ENCODE data around the gene GRID1. TPM values are rescaled to one million over a fixed set of nuclear protein-coding genes. Genes with fewer than 3 reads are reported as not detected.

Gene GRID1
- total and polyA plus RNA-seq, 9 of the 15 experiments (the other 6 are each of a cell fraction or from before 2014, with no cell fraction given): 0.01 to 7.2 (median 1.2) TPM

DNA sequence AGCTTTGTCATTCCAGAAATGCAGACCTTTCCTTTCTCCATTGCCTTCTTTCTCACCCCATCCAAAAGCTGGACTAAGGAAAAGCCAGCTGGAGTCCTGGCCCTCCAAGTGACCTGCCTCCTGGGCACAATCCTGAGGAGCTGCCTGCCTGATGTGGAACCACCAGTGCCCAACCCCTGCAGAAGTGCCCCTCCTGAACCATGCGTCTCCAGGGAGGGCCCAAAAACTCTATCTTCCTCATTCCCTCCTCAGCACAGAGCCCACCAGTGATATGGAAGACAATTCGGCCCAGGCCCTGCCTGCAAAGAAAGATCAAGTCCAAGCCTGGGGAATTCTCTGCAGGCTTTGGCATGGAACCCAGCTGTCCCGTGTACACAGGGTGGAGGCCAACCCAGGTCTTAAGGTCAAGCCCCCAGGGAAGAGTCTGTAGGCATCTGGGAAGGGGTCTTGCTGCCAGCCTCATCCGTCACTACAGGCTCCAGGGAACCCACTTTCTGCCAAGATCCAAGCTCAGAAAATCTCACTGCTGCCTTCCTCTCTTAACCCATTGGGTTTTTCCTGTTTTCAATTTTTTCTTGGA lies 3.5 kb upstream of the GRID1 start:
- CTCF ChIA-PET (ENCODE audit: low intra/inter-chr PET ratio): no interaction called here
- FAIRE-seq: no peak
- POLR2A ChIA-PET: no interaction called here

More for the DNA sequence above, 3.5 kb upstream of the GRID1 start:
- Histone ChIP-seq H3K36me3 (ENCODE audit: control insufficient read depth, insufficient read depth, low read length) (no peaks in the 10 kb centered on the region), H3K79me2 (ENCODE audit: control insufficient read depth, insufficient read depth, low read length) (no peaks in the 10 kb centered on the region), H3K9me1 (ENCODE audit: control insufficient read depth, insufficient read depth, low read length) (no peaks in the 10 kb centered on the region), H4K20me1 (replicated peaks; ENCODE audit: control insufficient read depth, insufficient read depth, low read length) (no peaks in the 10 kb centered on the region), H3K27ac (ENCODE audit: extremely low read depth, low read depth, low read length) (no peak overlapping the region), H3K27me3 (ENCODE audit: control insufficient read depth in 2 of 2, insufficient read depth in 2 of 2, low read length in 2 of 2) (peaks cover 4 to 20% of the 10 kb centered on the region in 2 experiments; a peak in 3 of 5 replicates), H3K4me2 (ENCODE audit: insufficient read depth, low read length) (no peak overlapping the region), H2AFZ (ENCODE audit: low read depth, low read length) (no peak overlapping the region), H3K4me1 (replicated peaks in 1 of 2; ENCODE audit: control insufficient read depth in 2 of 2, insufficient read depth in 2 of 2, low read length in 2 of 2) (peaks cover 0 to 13% of the 10 kb centered on the region in 2 experiments; a peak in 2 of 5 replicates), H3K9me3 (replicated peaks; ENCODE audit: control insufficient read depth, insufficient read depth, low read depth, low read length) (no peaks in the 10 kb centered on the region), H3K4me3 (no peak overlapping the region), H3K9ac (ENCODE audit: insufficient read depth in 1 of 2, low read depth in 2 of 2, low read length in 2 of 2) (no peak overlapping the region)
- DNase-seq (ENCODE audit: extremely low read depth in 1 of 4, low spot score in 3 of 4) (no peak), ATAC-seq (no peak)
- no TSS peak for BruUV-seq (replicated peaks)
- TF ChIP-seq JUND (IDR thresholded peaks at IDR 0.05; ENCODE audit: borderline replicate concordance, low read depth, low read length) (no peak), JUND (tag; IDR thresholded peaks at IDR 0.05; ENCODE audit: borderline replicate concordance, low read depth, low read length) (no peak), POLR2AphosphoS5 (IDR thresholded peaks at IDR 0.05; ENCODE audit: control insufficient read depth, insufficient read depth, low read depth, low read length) (no peak), NBN (IDR thresholded peaks at IDR 0.05; ENCODE audit: low read depth) (no peak), THRA (IDR thresholded peaks at IDR 0.05) (no peak), ELK1 (CRISPR knock-in tag; IDR thresholded peaks at IDR 0.05) (no peak), STAT5B (CRISPR knock-in tag; IDR thresholded peaks at IDR 0.05) (no peak), GTF2F1 (IDR thresholded peaks at IDR 0.05; ENCODE audit: low read depth, low read length) (no peak), ZNF347 (CRISPR knock-in tag; IDR thresholded peaks at IDR 0.05; ENCODE audit: low read depth) (no peak), STAT6 (CRISPR knock-in tag; IDR thresholded peaks at IDR 0.05) (no peak)
- in situ Hi-C loops (cut with MboI): loop anchor here (10.0 kb wide), 1 partner anchor 105 kb away; no protein-coding TSS in a partner anchor
- intact Hi-C loops (cut with micrococcal nuclease): loop anchor here (10.0 kb wide), 1 partner anchor 1825 kb away; no protein-coding TSS in a partner anchor
- WGBS (ENCODE audit: insufficient coverage, low coverage, missing lambda C conversion rate): 2% methylated on average over 4 of the region's 4 CpGs
